GM19455 (cell line): ENCODE results near the gene TAF1D.
"Not testable (repeated sequence)": the region's sequence is repeated elsewhere in the genome, so short reads cannot be mapped to it uniquely, and the experiment has no call there.

Experiments
- ATAC-seq: cut with Tn5 transposase; IDR thresholded peaks from one replicate; pipeline ENCODE4 v1.9.1; 2021; ENCODE audit not compliant: unreplicated experiment

Gene TAF1D

DNA sequence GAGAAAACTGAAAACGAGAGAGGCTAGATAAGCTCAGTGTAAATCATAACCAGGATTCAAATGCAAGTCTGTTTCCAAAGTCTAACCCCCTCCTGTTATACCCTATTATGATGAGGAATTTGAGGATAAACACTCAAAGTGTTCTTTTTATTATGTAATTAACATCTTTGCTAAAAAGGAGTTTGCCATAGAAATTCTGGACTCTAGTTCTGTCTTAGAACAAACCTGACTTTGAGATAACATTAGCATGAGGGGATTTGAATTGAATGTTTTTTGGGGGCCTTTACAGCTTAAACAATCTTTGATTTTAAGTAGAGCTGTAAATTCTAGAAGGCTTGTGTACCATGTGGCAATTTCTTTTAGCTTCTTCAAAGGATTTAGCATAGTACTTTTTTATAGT lies 9.7 kb upstream of the TAF1D start:
- ATAC-seq, result no peak

DNA sequence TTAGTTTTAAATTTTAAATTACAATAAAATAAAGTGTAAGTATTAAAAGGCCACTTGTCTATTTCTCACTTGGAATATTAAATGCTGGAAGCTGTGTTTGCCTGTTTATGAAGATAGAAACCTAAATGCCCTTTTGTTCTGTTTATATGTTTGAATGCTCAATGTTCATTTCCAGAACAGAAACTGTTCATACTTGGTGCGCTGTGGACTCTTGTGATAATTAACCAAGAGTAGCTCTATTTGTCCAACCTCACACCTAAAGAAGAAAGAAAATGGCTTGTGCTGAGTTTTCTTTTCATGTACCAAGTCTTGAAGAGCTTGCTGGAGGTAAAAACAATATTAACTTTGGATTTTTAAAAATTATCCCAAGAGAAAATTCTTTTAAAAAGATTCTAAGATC lies 5.8 kb upstream of the TAF1D start:
- peak; percentile 56 for ATAC-seq

DNA sequence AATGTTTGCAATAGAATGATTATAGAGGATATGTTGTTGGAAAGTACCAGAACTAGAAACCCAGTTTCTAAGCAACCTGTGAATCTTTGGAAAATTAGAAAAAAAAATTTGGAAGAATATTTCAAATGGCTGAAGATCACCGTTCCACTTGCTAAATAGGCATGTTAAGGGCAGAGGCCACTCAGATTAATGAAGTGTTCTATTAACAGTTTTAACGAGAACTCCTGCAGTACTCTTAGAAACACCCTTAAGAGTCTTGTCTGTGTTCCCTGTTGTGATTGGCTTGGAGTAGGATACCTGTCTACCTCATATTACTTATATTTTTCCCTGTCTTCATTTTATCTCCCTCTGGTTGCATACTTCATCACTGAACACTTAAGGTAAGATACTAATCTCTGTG lies 4.8 kb upstream of the TAF1D start:
- ATAC-seq, result no peak

DNA sequence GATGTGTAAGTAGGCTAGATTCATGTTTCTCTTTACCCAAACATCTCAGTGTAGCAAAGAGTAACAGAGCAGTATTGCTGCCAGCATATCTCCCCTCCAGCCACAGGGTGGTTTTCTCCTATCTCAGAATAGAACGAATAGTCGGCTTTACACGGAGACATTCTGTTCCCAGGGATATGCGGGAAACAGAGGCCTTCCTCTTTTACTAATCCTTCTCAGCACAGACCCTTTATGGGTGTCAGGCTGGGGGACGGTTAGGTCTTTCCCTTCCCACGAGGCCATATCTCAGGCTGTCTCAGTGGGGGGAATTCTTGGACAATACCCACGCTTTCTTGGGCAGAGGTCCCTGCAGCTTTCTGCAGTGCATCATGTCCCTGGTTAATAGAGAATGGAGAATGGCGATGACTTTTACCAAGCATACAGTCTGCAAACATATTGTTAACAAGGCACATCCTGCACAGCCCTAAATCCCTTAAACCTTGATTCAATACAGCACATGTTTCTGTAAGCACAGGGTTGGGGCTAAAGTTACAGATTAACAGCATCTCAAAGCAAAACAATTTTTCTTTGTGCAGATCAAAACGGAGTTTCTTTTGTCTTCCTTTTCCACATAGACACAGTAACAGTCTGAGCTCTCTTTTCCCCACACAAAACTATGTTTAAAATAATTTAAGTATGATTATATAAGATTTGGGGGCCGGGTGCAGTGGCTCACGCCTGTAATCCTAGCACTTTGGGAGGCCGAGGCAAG lies 3.9 kb upstream of the TAF1D start:
- not testable (repeated sequence) for ATAC-seq

DNA sequence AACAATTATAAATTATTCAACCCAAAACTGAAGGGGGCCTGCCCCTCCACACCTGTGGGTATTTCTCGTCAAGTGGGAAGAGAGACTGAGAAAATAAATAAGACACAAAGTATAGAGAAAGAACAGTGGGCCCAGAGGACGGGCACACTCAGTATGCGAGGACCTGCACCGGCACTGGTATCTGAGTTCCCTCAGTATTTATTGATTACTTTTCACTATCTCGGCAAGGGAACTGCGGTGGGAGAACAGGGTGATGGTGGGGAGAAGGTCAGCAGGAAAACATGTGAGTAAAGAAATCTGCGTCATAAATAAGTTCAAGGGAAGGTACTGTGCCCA lies 3.3 kb upstream of the TAF1D start:
- no peak for ATAC-seq

DNA sequence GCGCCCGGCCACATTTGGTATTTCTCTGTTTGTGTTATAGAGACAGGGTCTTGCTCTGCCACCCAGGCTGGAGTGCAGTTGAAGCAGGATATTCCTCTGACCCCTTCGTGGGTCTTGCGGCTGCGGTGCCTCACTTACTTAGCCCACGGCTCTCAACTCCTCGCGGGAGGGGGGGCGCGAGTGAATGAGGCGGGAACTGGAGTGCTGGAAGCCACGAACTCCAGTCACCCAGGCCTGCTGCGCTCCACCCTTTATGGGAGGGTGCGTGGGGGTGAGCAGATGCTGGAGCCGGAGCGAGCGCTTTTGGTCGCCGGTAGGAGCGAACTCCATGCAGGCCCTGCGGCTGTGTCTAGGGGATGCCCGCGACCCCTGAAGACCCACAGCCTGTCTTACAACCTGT lies 2.0 kb upstream of the TAF1D start:
- ATAC-seq, result no peak

DNA sequence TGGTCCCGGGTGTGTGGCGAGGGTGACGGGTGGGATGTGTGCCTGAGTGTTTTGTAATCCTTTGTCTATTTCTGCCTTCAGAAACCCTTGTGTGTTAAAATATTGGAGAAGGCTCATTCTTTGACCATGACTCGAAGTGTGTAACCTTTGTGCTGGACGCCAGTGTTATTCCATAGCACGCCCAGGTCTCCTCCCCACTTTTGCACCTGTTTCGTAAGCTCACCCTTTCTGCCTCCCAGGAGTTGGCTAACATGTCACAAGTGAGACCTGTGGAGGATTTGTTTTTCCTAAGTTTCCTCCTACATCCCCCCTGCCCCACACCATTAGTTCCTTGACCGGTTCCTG lies 559 bp upstream of the TAF1D start:
- peak; percentile 15 for ATAC-seq

DNA sequence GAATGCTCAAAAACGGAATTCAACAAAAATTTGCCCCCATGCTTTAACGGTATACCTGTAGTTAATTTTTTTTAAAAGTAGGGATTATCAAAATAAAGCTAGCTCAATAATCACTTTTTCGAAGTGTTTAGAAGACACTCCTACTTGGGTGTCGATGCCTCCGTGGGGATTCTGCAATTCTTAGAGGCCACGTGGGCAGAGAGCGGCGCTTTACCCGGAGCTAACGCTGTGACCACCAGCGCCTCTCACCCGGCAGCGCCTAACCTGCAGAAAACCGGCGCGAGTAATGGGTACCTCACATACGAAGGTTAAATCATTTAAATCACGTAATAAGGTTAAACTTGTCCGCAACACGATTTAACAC lies 583 bp downstream of the TAF1D start:
- ATAC-seq, result peak; percentile 31

DNA sequence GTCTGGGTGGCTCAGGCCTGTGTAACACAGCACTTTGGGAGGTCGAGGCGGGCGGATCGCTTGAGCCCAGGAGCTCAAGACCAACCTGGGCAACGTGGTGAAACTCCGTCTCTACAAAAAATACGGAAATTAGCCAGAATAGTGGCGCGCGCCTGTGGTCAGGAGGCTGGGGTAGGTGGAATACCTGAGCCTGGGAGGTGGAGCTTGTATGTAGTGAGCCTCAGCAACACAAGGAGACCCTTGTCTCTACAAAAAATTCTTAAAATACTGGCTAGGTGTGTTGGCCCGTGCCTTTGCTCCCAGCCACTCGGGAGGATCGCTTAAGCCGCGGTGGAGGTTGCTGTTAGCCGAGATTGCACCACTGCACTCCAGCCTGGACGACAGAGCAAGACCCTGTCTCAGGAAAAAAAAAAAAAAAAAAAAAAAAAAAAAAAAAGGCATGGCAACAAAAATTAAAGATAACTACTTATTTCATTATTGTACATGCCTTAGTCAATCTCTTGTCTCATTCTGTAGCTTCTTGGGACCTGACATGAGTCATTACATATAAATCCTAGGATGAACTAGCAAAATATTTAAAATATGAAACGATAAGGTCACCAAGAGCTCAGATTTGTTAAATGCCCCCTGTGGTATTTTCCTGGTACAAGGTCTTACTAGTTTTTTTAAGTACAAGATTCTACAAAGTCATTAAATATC lies 1.1 kb downstream of the TAF1D start:
- ATAC-seq, result no peak

DNA sequence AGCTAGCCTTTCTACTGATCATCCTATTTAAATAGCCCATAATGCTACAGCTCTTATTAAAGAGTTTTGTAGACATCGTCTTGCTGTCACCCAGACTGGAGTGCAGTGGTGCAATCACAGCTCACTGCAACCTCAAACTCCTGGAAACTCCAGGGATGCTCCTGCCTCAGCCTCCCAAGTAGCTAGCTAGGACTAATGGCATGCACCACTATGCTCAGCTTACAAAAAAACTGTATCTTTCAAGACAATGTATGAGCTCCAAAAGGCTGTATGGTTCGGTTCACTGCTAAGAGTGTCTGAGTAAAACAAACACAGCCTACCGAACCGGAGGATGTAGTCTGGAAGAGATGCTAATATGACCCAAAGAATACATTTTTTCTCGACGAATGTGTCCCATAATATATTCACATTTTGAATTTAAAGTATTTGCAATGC lies 2.6 kb downstream of the TAF1D start:
- ATAC-seq, result no peak

DNA sequence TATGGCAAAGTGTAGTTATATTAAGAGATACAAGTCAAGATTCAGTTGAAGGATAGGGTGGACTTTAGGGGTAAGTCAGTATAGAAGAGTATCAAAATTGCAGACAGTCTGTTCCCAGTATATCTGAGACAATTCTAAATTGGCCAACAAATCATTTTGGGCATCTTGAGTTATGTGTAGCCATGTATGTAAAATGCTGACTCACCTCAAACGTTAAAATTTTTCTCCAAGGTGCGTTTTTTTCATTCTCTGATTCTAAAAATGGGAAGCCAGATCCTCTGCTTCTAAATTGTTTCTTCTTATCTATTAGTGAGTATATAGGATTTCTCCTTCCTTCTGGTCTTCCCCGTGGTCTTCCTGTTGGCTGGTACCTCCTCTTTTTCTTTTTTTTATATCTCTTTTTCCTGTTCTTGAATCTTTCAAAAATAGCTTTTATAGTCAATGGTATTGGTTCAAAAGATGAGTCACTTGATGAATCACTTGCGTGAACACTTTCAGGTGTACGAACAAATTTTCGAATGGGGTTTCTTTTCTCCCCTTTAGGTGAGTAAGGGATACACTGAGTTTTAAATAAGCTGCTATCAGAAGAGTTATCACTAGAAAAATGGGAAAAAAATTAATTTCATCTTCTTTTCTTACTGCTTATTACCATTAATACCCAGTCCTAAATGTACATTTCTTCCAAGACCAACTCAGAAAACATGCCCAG lies 3.2 kb downstream of the TAF1D start:
- ATAC-seq, result no peak

DNA sequence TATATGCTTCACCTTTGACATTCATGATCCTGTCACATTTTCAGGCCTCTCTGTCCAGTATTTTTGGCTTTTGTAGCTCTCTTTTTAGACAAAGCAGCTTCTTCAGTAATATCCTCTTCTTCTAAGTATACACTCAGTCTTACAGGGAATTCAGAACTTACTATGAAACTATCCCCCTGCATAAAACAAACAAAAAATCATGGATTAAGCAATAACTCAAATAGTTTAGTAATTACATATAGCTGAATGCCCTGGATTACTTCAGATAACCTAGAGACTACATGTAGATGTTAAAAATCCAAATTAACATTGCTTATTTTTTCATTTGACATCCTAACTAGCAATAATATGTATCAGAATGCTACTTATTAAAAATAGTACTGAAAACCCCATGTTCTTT lies 5.2 kb downstream of the TAF1D start:
- ATAC-seq, result no peak

DNA sequence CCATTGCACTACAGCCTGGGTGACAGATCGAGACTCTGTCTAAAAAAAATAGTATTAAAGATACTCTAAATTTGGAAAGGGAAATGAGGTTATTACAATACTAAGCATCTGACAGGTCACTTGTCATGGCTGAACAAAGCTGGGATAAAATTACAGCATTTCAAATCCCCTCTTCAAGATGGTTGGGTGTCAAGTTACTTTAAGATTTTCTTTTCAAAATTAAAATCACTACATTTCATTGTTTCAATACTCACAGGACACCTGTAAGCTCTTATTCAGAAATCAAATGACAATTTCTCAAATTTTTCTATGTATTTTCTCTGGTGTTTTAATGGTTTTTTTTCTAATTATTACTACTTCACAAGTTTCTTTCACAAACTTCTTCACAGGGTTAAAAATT lies 5.7 kb downstream of the TAF1D start:
- no peak for ATAC-seq

DNA sequence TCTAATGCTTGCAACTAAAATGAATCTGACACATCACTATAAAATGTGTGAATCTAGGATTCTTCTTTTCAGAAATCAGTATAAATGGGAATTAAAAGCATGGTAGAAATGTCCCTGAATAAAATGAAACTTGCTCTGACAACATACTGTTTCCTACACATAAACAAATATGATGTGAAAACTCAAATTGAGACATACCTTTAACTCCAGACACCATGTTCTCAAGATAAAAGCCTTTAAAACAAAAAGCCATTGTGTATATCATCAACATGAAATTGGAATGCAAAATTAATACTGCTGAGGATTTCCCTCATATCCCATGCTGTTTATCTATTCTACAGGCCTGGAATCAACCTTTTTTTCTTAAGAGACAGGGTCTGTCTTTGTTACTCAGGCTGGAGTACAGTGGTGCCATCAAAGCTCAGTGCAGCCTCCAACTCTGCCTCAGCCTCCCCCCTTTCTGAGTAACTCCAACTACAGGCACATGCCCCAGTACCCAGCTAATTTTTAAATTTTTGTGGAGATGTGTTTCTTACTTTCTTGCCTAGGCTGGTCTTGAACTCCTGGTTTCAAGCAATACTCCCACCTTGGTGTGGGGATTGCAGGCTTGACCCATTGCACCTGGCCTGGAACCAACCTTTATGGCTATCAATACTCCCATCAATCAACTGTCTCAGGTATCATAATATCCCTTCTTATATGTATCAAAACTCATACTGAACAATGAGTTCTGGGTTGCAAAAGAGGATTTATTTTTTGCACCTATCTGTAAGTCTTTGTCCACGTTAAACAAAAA lies 6.7 kb downstream of the TAF1D start:
- ATAC-seq, result no peak

DNA sequence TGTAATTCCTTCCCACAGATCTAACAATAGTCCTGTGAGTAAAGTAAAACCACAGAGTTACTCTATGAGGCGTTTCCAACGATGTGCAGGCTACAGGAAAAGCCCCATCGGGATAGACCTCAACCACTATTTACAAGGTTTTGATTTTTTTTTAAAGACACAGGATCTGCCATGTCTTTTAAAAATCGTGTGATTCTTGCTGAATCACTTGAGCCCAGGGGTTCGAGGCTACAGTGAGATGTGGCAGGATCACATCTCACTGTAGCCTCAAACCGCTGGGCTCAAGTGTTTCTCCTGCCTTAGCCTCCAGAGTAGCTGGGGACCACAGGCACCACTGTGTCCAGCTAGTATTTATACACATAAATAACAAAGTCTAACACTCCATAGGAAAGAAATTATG lies 7.8 kb downstream of the TAF1D start:
- ATAC-seq, result no peak

DNA sequence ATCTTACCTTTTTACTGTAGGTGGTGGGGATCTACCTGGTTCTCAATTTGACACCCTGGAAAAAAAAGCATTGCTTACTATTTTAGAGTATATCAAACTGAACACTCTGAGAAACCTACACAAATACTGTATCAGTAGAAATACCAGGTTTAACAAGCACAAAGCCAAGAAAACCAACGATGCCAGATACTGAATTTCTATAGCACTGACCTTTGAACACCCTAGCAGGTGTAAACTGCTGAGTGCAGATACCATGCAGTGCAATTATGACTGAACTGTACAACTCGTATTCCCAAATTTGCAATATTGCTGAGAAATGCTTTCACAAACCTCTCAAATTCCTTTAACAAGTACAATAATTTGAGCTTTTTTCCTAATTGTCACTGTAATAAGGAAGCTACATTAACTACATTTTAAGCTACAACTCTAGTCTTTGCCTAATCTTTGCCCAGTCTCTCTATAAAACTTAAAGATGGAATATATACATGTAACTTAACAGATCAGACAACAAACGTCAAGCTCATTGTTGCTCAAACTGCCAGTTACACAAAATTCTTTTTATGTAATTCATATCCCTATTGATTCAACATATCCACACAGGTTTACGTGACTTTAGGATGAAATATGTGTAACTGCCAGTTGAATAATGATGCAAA lies 8.9 kb downstream of the TAF1D start:
- no peak for ATAC-seq

DNA sequence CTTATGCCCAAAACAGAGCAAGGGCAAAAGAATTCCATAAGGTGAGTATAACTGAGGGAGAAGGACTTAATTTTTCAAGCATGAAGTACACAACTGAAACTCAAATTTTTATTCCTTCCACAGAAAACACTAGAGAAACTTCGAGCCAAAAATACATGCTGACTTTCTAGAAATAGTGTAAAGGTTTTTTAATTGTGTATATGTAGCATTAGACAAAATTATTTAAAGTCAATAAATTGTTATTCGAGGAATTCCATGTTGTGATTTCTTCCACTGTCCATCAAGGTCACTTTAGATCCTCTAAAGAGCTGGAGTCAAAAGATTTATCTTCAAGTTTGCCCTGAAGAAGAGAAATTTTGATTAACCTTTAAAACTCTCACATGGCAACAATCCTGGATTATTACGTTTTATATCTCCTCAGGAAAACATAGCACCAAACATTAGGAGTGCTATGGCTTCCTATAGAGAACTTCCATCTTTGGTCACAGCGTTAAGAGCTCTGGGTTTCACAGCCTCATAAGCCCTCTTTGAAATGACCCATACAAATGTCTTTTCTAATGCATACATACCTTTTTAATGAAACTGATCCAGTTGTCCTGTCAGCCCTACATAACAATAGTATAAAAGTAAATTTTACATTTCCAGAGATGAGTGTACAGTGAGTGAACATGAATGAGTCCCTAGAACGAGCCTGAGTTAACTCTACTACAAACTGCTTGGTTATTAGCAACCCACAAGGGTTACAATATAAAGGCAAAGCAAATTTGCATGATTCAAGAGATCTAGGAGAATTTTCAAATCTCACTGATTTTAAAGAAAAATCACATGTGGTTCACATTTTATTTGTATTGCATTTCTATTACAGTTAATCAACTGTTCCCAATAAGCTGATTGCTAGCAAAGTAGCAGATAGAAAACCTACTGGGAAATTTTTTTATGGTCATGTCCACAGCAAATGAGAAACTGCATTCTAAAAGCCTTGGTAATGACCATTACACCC lies 10.9 kb downstream of the TAF1D start:
- ATAC-seq, result no peak

DNA sequence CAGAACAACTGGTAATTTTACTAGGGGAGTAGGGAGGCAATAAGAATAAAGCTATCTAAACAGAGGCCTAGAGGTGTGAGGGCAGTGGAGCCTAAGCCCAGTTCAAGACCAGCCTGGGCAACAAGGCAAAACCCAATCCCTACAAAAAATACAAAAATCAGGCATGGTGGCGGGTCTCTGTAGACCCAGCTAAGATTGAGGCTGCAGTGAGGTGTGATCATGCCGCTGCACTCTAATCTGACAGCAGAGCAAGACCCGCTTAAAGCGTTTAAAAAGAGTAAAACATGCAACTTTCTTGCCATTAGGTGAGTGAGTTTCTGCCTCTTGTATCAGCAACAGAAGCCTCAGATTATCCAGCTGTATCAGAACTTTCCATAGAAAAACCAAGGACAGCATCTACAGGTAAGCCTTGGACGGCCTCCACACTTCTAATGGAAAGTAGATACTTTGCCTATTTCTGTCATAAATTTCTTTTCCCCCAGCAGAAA lies 12.1 kb downstream of the TAF1D start:
- no peak for ATAC-seq

DNA sequence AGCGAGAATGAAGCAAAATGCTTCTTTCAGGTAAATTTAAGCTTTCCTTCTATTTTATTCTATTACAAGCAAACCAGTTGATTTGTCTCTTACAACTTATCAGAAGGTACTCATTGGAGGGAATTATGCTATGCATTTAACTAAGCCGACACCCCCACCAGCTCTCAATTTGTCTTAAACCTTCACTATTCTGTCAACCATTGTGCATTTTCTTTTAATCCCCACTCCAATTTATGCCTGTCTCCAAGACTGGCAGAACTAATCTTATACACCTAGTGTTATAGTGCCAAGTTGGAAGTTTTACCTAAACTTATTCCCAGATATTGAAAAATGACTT lies 12.5 kb downstream of the TAF1D start:
- ATAC-seq, result no peak
